ENCODE data around the gene ZNF578.
"Not testable (repeated sequence)": the region's sequence is repeated elsewhere in the genome, so short reads cannot be mapped to it uniquely, and the experiment has no call there.

DNA sequence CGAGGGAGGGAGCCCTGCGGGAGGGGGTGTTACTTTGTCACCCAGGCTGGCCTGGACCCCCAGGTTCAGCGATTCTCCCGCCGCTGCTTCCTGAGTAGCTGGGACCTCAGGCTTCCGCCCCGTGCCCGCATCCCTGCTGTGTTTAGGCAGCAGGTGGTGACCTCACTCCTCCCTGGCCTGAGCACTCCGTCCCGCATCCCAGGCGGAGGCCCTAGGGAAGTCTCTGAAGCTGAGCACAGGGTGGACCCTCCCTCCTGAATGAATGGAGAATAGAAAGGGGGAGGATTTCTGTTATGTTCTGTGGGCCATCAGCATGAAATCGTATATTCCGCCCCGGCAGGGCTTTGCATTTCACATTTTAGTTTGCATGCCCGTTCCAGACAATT is 82.0 kb downstream of the ZNF578 start:
- TF ChIP-seq, protein P1, sequence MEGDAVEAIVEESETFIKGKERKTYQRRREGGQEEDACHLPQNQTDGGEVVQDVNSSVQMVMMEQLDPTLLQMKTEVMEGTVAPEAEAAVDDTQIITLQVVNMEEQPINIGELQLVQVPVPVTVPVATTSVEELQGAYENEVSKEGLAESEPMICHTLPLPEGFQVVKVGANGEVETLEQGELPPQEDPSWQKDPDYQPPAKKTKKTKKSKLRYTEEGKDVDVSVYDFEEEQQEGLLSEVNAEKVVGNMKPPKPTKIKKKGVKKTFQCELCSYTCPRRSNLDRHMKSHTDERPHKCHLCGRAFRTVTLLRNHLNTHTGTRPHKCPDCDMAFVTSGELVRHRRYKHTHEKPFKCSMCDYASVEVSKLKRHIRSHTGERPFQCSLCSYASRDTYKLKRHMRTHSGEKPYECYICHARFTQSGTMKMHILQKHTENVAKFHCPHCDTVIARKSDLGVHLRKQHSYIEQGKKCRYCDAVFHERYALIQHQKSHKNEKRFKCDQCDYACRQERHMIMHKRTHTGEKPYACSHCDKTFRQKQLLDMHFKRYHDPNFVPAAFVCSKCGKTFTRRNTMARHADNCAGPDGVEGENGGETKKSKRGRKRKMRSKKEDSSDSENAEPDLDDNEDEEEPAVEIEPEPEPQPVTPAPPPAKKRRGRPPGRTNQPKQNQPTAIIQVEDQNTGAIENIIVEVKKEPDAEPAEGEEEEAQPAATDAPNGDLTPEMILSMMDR (IDR thresholded peaks at IDR 0.05 in 2 of 3, conservative IDR thresholded peaks at IDR 0.05 in 1 of 3; ENCODE audit: control insufficient read depth in 2 of 3, extremely low read depth in 1 of 3, insufficient read depth in 1 of 3, low read depth in 3 of 3, low read length in 3 of 3): not testable (repeated sequence)
- not testable (repeated sequence) for TF ChIP-seq EP300 (IDR thresholded peaks at IDR 0.05; ENCODE audit: borderline replicate concordance in 1 of 2, control insufficient read depth in 1 of 2, low read depth in 2 of 2, low read length in 2 of 2); POLR2A (IDR thresholded peaks at IDR 0.05; ENCODE audit: low read depth, low read length); CHD1 (IDR thresholded peaks at IDR 0.05; ENCODE audit: low read depth, low read length); SRF (IDR thresholded peaks at IDR 0.05; ENCODE audit: low read depth in 2 of 2, low read length in 2 of 2); LARP7 (IDR thresholded peaks at IDR 0.05); EZH2 (IDR thresholded peaks at IDR 0.05; ENCODE audit: borderline replicate concordance, control insufficient read depth, low read depth, low read length); POLR2AphosphoS2 (IDR thresholded peaks at IDR 0.05; ENCODE audit: low read depth, low read length); NKRF (conservative IDR thresholded peaks at IDR 0.05)
- TF ChIP-seq, protein P2, sequence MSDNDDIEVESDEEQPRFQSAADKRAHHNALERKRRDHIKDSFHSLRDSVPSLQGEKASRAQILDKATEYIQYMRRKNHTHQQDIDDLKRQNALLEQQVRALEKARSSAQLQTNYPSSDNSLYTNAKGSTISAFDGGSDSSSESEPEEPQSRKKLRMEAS (IDR thresholded peaks at IDR 0.05; ENCODE audit: low read depth, low read length): not testable (repeated sequence)
- TF ChIP-seq, protein P3, sequence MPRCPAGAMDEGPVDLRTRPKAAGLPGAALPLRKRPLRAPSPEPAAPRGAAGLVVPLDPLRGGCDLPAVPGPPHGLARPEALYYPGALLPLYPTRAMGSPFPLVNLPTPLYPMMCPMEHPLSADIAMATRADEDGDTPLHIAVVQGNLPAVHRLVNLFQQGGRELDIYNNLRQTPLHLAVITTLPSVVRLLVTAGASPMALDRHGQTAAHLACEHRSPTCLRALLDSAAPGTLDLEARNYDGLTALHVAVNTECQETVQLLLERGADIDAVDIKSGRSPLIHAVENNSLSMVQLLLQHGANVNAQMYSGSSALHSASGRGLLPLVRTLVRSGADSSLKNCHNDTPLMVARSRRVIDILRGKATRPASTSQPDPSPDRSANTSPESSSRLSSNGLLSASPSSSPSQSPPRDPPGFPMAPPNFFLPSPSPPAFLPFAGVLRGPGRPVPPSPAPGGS (IDR thresholded peaks at IDR 0.05; ENCODE audit: borderline replicate concordance, insufficient read depth, low read depth, low read length, poor library complexity, severe bottlenecking): not testable (repeated sequence)
